Kidney (tissue), 14 donors: ENCODE data around the gene ARG2. TPM values are rescaled to one million over a fixed set of nuclear protein-coding genes. Genes with fewer than 3 reads are reported as not detected.
A peak's percentile ranks its signal among the peaks of the same experiment; 100 is the strongest.

Experiments
- DNase-seq, 5 donors: peaks; one replicate each; pipeline ENCODE4 v3.0.0-alpha.2; 2013 to 2020
- FAIRE-seq: peaks from 2 replicates; lab custom pipeline; 2012; peaks lifted over from hg19 to GRCh38; lab: Jason Lieb, UNC
- H3K27ac ChIP-seq, 2 donors: one replicate each; pipeline ENCODE4 v1.7.0; 2013; ENCODE audit warnings: low read depth in 2 of 2, low read length in 2 of 2, inconsistent platforms in 1 of 2
- H3K27me3 ChIP-seq: one replicate; pipeline ENCODE4 v1.7.1; 2013; ENCODE audit warnings: low read length, inconsistent platforms; ENCODE audit not compliant: control insufficient read depth, insufficient read depth
- H3K36me3 ChIP-seq, 3 donors: one replicate each; pipeline versions ENCODE4 v1.7.0 to v1.7.1; 2013; ENCODE audit warnings: low read length in 3 of 3, control low read depth in 1 of 3, inconsistent platforms in 1 of 3; ENCODE audit not compliant: insufficient read depth in 3 of 3, control insufficient read depth in 2 of 3
- H3K4me1 ChIP-seq, 3 donors: one replicate each; pipeline versions ENCODE4 v1.7.0 to v1.7.1; 2013; ENCODE audit warnings: low read length in 3 of 3, inconsistent platforms in 1 of 3, low read depth in 1 of 3; ENCODE audit not compliant: control insufficient read depth in 2 of 3, insufficient read depth in 2 of 3
- H3K4me3 ChIP-seq, 3 donors: one replicate each; pipeline versions ENCODE4 v1.7.0 to v1.8.1; 2013; ENCODE audit warnings: low read length in 3 of 3, control low read depth in 1 of 3, inconsistent platforms in 1 of 3
- H3K9ac ChIP-seq, 3 donors: one replicate each; pipeline versions ENCODE4 v1.7.0 to v1.7.1; 2013; ENCODE audit warnings: low read length in 3 of 3, control low read depth in 1 of 3, inconsistent platforms in 1 of 3
- H3K9me3 ChIP-seq, 3 donors: one replicate each; pipeline versions ENCODE4 v1.7.0 to v1.7.1; 2013; ENCODE audit warnings: low read length in 3 of 3, control low read depth in 1 of 3, inconsistent platforms in 1 of 3; ENCODE audit not compliant: control insufficient read depth in 2 of 3, insufficient read depth in 1 of 3
- intact Hi-C: fragments of 100-400 bp; cut with DNase I; formaldehyde crosslinking; loops from one replicate; pipeline ENCODE4 v1.11.1; 2022
- polyA plus RNA-seq: library from polyadenylated mRNA; stranded (reverse); fragments of 350-450 nt; fragmentation: Illumina TruSeq; extraction: RNeasy Lipid Tissue Mini Kit (QIAGEN cat#74804); gene quantifications from one replicate; pipeline ENCODE4 v1.2.3, GENCODE V29; 2014; ENCODE audit warnings: low read depth, low replicate concordance; ENCODE audit not compliant: insufficient read depth
- total RNA-seq: library from RNA; stranded (reverse); fragmentation: NEBNext Ultra II Directional; extraction: Animal tissue kit (Norgen Biotek cat#: 25700); gene quantifications from one replicate; pipeline ENCODE4 v1.2.1, GENCODE V29; 2021
- TF ChIP-seq, protein P1 (sequence below): IDR thresholded peaks from 3 replicates; pipeline ENCODE4 v1.5.1; 2012; ENCODE audit warnings: mild to moderate bottlenecking, moderate library complexity, borderline replicate concordance; ENCODE audit not compliant: insufficient read depth; ENCODE audit errors: extremely low read depth
- donor health status: control.
- donor health status: control.
- donor health status: control.
- donor health status: control.
- donor health status: control.
- donor health status: DM: yes; HTN: yes; CAD: no.
- donor health status: Normal renal cell carcinoma (clear cell type).

The ARG2 gene
- total and polyA plus RNA-seq, 2 donors from 2014 or later, result 19.2 to 77.0 TPM

DNA sequence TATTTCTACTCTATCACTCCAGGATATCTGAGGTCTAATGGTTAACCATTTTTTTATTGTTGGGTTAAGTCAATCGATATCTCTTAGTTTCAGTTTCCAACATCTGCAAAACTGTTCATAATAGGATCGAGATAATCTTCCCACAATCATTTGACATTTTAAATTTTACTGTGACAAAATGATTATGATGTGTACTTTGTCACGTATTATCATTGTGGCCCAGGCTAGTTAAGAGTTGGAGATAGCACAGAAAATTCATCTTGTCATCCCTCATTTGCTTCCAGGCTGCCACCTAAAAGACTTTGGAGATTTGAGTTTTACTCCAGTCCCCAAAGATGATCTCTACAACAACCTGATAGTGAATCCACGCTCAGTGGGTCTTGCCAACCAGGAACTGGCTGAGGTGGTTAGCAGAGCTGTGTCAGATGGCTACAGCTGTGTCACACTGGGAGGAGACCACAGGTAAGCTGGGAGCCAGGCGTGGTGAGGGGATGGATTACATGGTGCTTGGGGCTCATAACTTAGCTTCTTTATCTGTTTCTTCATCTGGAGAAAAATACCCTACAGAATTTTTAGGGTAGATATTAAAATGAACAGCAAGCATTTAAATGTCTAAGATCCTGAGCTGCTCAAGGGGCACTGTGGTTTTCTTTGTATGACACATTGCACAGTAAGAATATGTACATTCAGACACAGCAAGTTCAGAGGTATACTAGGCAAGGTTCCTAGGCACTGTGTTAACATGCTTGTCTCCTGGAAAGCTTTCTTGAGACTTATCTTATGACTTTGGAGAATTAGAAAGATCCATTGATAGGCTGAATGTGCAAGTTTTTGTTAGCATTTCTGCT, 22.4 kb downstream of the ARG2 start:
- no peaks in the 10 kb centered on the region for H3K27me3 ChIP-seq
- intact Hi-C loops, result no loop called here
- TF ChIP-seq, protein P1, sequence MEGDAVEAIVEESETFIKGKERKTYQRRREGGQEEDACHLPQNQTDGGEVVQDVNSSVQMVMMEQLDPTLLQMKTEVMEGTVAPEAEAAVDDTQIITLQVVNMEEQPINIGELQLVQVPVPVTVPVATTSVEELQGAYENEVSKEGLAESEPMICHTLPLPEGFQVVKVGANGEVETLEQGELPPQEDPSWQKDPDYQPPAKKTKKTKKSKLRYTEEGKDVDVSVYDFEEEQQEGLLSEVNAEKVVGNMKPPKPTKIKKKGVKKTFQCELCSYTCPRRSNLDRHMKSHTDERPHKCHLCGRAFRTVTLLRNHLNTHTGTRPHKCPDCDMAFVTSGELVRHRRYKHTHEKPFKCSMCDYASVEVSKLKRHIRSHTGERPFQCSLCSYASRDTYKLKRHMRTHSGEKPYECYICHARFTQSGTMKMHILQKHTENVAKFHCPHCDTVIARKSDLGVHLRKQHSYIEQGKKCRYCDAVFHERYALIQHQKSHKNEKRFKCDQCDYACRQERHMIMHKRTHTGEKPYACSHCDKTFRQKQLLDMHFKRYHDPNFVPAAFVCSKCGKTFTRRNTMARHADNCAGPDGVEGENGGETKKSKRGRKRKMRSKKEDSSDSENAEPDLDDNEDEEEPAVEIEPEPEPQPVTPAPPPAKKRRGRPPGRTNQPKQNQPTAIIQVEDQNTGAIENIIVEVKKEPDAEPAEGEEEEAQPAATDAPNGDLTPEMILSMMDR, result no peak
- no peak overlapping the region for H3K9ac ChIP-seq
- H3K9me3 ChIP-seq, result no peaks in the 10 kb centered on the region
- H3K4me1 ChIP-seq, result peaks cover 0 to 15% (median 13%) of the 10 kb centered on the region in 3 donors
- H3K27ac ChIP-seq, result no peak overlapping the region
- H3K36me3 ChIP-seq, result peaks cover 0 to 3% (median 0%) of the 10 kb centered on the region in 3 donors
- no peak overlapping the region for H3K4me3 ChIP-seq
- no peak for DNase-seq
- FAIRE-seq, result no peak

DNA sequence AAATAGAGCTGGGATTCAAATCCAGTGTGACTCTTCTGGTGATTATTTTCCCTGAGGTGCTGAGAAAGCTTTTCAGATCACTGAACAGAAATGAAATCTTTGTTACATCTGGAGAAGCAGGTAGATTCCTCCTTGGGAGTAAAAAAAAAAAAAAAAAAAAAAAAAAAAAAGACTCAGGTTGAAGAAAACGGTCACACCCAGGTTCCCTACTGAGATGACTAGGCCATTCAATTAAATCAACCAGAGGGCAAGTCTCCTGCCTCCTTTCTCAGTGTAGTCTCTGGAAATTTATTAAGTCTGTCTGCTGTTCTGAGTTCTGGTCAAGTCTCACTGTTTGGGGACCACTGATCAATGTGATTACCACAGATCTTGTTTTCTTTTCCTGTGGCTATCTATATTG, 24.0 kb downstream of the ARG2 start:
- no peak for DNase-seq
- TF ChIP-seq, protein P1, result no peak
- intact Hi-C loops, result no loop called here
- FAIRE-seq, result no peak
- Histone ChIP-seq H3K36me3 (peaks cover 0 to 5% (median 4%) of the 10 kb centered on the region in 3 donors), H3K9ac (no peak overlapping the region), H3K9me3 (no peaks in the 10 kb centered on the region), H3K4me3 (no peak overlapping the region), H3K4me1 (peaks cover 0 to 16% (median 14%) of the 10 kb centered on the region in 3 donors), H3K27ac (peak overlapping the region in 1 of 2 donors; percentile 53), H3K27me3 (no peaks in the 10 kb centered on the region)

DNA sequence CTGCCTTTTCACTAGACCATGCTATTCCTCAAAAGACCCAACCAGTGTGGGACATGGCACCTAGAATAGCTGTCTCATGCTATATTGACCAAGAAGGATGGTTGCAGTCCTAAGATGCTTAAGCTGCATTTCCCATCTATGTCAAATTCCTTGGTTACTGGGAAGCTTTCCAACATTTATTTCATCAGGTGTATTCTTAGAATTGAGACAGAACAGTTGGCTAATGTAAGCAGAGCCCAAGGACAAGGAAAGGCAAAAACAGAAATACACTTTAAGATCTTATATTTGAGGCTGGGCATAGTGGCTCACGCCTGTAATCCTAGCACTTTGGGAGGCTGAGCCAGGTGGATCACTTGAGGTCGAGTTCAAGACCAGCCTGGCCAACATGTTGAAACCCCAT, 24.7 kb downstream of the ARG2 start:
- no peak for DNase-seq
- Histone ChIP-seq H3K9ac (no peak overlapping the region), H3K27ac (peak overlapping the region in 1 of 2 donors; percentile 53), H3K27me3 (no peaks in the 10 kb centered on the region), H3K4me1 (peaks cover 0 to 20% (median 17%) of the 10 kb centered on the region in 3 donors), H3K36me3 (peaks cover under 1 to 11% (median 9%) of the 10 kb centered on the region in 3 donors), H3K4me3 (no peak overlapping the region), H3K9me3 (no peaks in the 10 kb centered on the region)
- intact Hi-C loops, result no loop called here
- no peak for FAIRE-seq
- TF ChIP-seq, protein P1, result no peak
